ENCODE data around the gene PCDHB16. TPM values are rescaled to one million over a fixed set of nuclear protein-coding genes. Genes with fewer than 3 reads are reported as not detected.
A peak's percentile ranks its signal among the peaks of the same experiment; 100 is the strongest.
"Not testable (repeated sequence)": the region's sequence is repeated elsewhere in the genome, so short reads cannot be mapped to it uniquely, and the experiment has no call there.

The PCDHB16 gene
- total RNA-seq, 2 donors from 2014 or later: 9.7 to 14.8 TPM

DNA sequence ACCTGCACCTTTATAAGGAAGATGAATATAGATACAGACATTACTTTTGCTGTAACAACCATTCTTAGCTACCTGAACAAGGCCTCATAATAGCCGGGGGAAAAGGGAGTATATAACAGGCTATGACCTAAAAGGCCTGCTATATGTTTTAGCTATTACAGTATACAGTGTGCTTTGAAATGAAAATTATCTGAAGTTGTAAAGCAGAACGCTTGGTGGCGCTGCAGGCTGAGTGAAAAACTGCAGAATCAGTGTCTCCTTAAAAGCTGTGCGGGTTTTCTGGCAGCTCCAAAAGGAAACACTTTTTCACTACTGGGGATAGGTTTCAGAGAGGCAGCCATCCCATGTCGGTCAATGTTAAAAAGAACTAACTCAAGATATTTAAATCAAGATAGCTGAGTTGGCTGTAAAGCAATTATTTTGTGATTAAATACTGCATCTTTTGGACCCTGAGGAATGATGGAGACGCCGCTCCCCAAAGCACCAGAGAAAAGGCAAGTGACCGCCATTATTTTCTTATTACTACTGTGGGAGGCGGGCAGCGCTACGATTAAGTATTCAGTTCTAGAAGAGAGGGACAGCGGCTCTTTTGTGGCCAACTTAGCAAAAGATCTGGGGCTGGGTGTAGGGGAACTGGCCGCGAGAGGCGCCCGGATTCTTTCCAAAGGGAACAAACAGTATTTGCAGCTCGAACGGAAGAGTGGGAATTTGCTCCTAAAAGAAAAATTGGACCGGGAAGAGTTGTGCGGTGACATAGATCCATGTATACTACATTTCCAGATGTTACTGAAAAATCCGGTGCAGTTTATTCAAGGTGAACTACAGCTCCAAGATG is 26.4 kb upstream of the PCDHB16 start:
- H3K27me3 ChIP-seq (ENCODE audit: control insufficient read depth, insufficient read depth, low read length, poor library complexity, severe bottlenecking): no peaks in the 10 kb centered on the region
- Mint-ChIP-seq H3K36me3 (ENCODE audit: low read depth) (peaks cover 30% of the 10 kb centered on the region), H3K4me3 (peak overlapping the region; percentile 61), H3K9me3 (peaks cover 32% of the 10 kb centered on the region), H3K27ac (peak overlapping the region; percentile 30), H3K4me1 (no peaks in the 10 kb centered on the region), H3K27me3 (ENCODE audit: insufficient read depth) (peaks cover 3% of the 10 kb centered on the region)
- H3K4me3 ChIP-seq (ENCODE audit: low read length): no peak overlapping the region
- peaks cover 3% of the 10 kb centered on the region for H3K9me3 ChIP-seq (ENCODE audit: control insufficient read depth, low read length)
- peak; percentile 70 for DNase-seq
- no peaks in the 10 kb centered on the region for H3K36me3 ChIP-seq (ENCODE audit: control insufficient read depth, insufficient read depth, low read length)
- H3K9ac ChIP-seq (ENCODE audit: extremely low read depth, low read length, poor library complexity, severe bottlenecking): no peak overlapping the region
- TF ChIP-seq, protein P1, sequence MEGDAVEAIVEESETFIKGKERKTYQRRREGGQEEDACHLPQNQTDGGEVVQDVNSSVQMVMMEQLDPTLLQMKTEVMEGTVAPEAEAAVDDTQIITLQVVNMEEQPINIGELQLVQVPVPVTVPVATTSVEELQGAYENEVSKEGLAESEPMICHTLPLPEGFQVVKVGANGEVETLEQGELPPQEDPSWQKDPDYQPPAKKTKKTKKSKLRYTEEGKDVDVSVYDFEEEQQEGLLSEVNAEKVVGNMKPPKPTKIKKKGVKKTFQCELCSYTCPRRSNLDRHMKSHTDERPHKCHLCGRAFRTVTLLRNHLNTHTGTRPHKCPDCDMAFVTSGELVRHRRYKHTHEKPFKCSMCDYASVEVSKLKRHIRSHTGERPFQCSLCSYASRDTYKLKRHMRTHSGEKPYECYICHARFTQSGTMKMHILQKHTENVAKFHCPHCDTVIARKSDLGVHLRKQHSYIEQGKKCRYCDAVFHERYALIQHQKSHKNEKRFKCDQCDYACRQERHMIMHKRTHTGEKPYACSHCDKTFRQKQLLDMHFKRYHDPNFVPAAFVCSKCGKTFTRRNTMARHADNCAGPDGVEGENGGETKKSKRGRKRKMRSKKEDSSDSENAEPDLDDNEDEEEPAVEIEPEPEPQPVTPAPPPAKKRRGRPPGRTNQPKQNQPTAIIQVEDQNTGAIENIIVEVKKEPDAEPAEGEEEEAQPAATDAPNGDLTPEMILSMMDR (conservative IDR thresholded peaks at IDR 0.05): peak; percentile 76
- 84 to 90% methylated on average over 20 to 21 of the region's 21 CpGs for WGBS, 2 experiments (ENCODE audit: insufficient coverage in 1 of 2, insufficient read length in 1 of 2)
- H3K27ac ChIP-seq (ENCODE audit: low read depth, low read length): no peak overlapping the region
- H3K4me1 ChIP-seq (ENCODE audit: control insufficient read depth, insufficient read depth, low read length): no peaks in the 10 kb centered on the region

DNA sequence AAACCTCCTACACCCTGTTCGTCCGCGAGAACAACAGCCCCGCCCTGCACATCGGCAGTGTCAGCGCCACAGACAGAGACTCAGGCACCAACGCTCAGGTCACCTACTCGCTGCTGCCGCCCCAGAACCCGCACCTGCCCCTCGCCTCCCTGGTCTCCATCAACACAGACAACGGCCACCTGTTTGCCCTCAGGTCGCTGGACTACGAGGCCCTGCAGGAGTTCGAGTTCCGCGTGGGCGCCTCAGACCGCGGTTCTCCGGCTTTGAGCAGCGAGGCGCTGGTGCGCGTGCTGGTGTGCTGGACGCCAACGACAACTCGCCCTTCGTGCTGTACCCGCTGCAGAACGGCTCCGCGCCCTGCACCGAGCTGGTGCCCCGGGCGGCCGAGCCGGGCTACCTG is 24.8 kb upstream of the PCDHB16 start:
- H3K4me3 Mint-ChIP-seq; H3K36me3 ChIP-seq (ENCODE audit: control insufficient read depth, insufficient read depth, low read length); DNase-seq; H3K4me3 ChIP-seq (ENCODE audit: low read length); H3K4me1 ChIP-seq (ENCODE audit: control insufficient read depth, insufficient read depth, low read length); H3K9me3 ChIP-seq (ENCODE audit: control insufficient read depth, low read length); H3K4me1 Mint-ChIP-seq; H3K27ac ChIP-seq (ENCODE audit: low read depth, low read length); H3K27ac Mint-ChIP-seq; H3K27me3 ChIP-seq (ENCODE audit: control insufficient read depth, insufficient read depth, low read length, poor library complexity, severe bottlenecking); H3K9ac ChIP-seq (ENCODE audit: extremely low read depth, low read length, poor library complexity, severe bottlenecking); H3K27me3 Mint-ChIP-seq (ENCODE audit: insufficient read depth): not testable (repeated sequence)
- WGBS, 2 experiments (ENCODE audit: insufficient coverage in 1 of 2, insufficient read length in 1 of 2): 60 to 96% methylated on average over 1 to 29 of the region's 38 CpGs
- Mint-ChIP-seq H3K36me3 (ENCODE audit: low read depth) (peaks cover 19% of the 10 kb centered on the region), H3K9me3 (peaks cover 21% of the 10 kb centered on the region)

DNA sequence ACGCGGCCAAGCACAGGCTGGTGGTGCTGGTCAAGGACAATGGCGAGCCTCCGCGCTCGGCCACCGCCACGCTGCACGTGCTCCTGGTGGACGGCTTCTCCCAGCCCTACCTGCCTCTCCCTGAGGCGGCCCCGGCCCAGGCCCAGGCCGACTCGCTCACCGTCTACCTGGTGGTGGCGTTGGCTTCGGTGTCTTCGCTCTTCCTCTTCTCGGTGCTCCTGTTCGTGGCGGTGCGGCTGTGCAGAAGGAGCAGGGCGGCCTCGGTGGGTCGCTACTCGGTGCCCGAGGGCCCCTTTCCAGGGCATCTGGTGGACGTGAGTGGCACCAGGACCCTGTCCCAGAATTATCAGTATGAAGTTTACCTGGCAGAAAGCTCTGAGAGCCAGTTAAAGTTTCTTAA is 24.3 kb upstream of the PCDHB16 start:
- not testable (repeated sequence) for H3K27ac ChIP-seq (ENCODE audit: low read depth, low read length); H3K36me3 ChIP-seq (ENCODE audit: control insufficient read depth, insufficient read depth, low read length); H3K27ac Mint-ChIP-seq; H3K4me1 ChIP-seq (ENCODE audit: control insufficient read depth, insufficient read depth, low read length); H3K27me3 ChIP-seq (ENCODE audit: control insufficient read depth, insufficient read depth, low read length, poor library complexity, severe bottlenecking); H3K4me3 Mint-ChIP-seq; H3K27me3 Mint-ChIP-seq (ENCODE audit: insufficient read depth); H3K4me1 Mint-ChIP-seq; H3K9me3 ChIP-seq (ENCODE audit: control insufficient read depth, low read length); H3K4me3 ChIP-seq (ENCODE audit: low read length); H3K9ac ChIP-seq (ENCODE audit: extremely low read depth, low read length, poor library complexity, severe bottlenecking); DNase-seq
- 91 to 95% methylated on average over 7 to 22 of the region's 28 CpGs for WGBS, 2 experiments (ENCODE audit: insufficient coverage in 1 of 2, insufficient read length in 1 of 2)
- H3K36me3 Mint-ChIP-seq (ENCODE audit: low read depth): peaks cover 17% of the 10 kb centered on the region
- peaks cover 20% of the 10 kb centered on the region for H3K9me3 Mint-ChIP-seq

DNA sequence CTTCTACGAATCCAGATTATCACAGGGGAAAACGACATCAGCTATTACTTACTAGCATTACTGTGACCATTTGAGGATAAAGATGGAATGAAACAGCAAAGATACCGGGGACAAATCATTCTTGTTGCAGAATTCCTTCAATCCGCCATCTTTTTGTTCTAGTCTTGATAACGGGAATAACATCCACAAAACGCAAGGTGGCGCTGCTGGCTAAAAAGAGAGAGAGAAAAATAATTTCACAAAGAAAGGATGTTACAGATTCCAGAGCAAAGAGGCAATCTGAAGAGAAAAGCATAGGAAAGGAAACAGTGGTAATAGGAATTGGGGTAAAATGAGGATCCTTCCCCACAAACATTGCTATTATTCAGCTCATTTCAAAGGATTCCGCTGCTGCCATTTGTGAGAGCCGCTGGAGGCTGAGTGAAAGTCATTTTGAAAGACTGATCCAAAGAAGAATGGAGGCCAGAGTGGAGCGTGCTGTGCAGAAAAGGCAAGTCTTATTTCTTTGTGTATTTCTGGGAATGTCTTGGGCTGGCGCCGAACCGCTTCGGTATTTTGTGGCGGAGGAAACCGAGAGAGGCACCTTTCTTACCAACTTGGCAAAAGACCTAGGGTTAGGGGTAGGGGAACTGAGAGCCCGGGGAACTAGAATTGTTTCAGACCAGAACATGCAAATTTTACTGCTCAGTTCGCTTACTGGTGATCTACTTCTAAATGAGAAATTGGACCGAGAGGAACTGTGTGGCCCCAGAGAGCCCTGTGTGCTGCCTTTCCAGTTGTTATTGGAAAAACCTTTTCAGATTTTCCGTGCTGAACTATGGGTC is 9.6 kb upstream of the PCDHB16 start, which contains the start of gene PCDHB7:
TSS of gene PCDHB7 (plus strand) at position 264 of the 824 bp plus-strand sequence. CDS start at position 456, 192 bp downstream.
- H3K4me1 ChIP-seq (ENCODE audit: control insufficient read depth, insufficient read depth, low read length): no peaks in the 10 kb centered on the region
- no peak within 1 kb of the TSS for H3K4me3 Mint-ChIP-seq
- TF ChIP-seq, protein P1 (conservative IDR thresholded peaks at IDR 0.05): peak; percentile 89
- H3K9ac ChIP-seq (ENCODE audit: extremely low read depth, low read length, poor library complexity, severe bottlenecking): no peak within 1 kb of the TSS
- H3K4me1 Mint-ChIP-seq: no peaks in the 10 kb centered on the region
- H3K9me3 ChIP-seq (ENCODE audit: control insufficient read depth, low read length): peaks cover 9% of the 10 kb centered on the region
- no peak within 1 kb of the TSS for H3K4me3 ChIP-seq (ENCODE audit: low read length)
- 75 to 81% methylated on average over 17 to 20 of the region's 20 CpGs for WGBS, 2 experiments (ENCODE audit: insufficient coverage in 1 of 2, insufficient read length in 1 of 2)
- H3K36me3 Mint-ChIP-seq (ENCODE audit: low read depth): no peaks in the 10 kb centered on the region
- peak; percentile 82 for DNase-seq
- H3K36me3 ChIP-seq (ENCODE audit: control insufficient read depth, insufficient read depth, low read length): no peaks in the 10 kb centered on the region
- peaks cover 22% of the 10 kb centered on the region for H3K9me3 Mint-ChIP-seq
- no peak within 1 kb of the TSS for H3K27ac ChIP-seq (ENCODE audit: low read depth, low read length)
- H3K27me3 Mint-ChIP-seq (ENCODE audit: insufficient read depth): no peaks in the 10 kb centered on the region
- H3K27ac Mint-ChIP-seq: no peak within 1 kb of the TSS
- no peaks in the 10 kb centered on the region for H3K27me3 ChIP-seq (ENCODE audit: control insufficient read depth, insufficient read depth, low read length, poor library complexity, severe bottlenecking)

DNA sequence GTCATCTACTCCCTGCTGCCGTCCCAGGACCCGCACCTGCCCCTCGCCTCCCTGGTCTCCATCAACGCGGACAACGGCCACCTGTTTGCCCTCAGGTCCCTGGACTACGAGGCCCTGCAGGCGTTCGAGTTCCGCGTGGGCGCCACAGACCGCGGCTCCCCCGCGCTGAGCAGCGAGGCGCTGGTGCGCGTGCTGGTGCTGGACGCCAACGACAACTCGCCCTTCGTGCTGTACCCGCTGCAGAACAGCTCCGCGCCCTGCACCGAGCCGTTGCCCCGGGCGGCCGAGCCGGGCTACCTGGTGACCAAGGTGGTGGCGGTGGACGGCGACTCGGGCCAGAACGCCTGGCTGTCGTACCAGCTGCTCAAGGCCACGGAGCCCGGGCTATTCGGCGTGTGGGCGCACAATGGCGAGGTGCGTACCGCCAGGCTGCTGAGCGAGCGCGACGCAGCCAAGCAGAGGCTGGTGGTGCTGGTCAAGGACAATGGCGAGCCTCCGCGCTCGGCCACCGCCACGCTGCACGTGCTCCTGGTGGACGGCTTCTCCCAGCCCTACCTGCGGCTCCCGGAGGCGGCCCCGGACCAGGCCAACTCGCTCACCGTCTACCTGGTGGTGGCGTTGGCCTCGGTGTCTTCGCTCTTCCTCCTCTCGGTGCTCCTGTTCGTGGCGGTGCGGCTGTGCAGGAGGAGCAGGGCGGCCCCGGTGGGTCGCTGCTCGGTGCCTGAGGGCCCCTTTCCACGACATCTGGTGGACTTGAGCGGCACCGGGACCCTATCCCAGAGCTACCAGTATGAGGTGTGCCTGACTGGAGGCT is 7.7 kb upstream of the PCDHB16 start:
- not testable (repeated sequence) for H3K4me3 ChIP-seq (ENCODE audit: low read length); DNase-seq; H3K27me3 ChIP-seq (ENCODE audit: control insufficient read depth, insufficient read depth, low read length, poor library complexity, severe bottlenecking); H3K36me3 Mint-ChIP-seq (ENCODE audit: low read depth); H3K27me3 Mint-ChIP-seq (ENCODE audit: insufficient read depth); H3K27ac ChIP-seq (ENCODE audit: low read depth, low read length); H3K27ac Mint-ChIP-seq; H3K9ac ChIP-seq (ENCODE audit: extremely low read depth, low read length, poor library complexity, severe bottlenecking); H3K36me3 ChIP-seq (ENCODE audit: control insufficient read depth, insufficient read depth, low read length); H3K4me1 Mint-ChIP-seq; H3K4me3 Mint-ChIP-seq; H3K4me1 ChIP-seq (ENCODE audit: control insufficient read depth, insufficient read depth, low read length)
- peaks cover 22% of the 10 kb centered on the region for H3K9me3 Mint-ChIP-seq
- 93 to 96% methylated on average over 32 to 70 of the region's 79 CpGs for WGBS, 2 experiments (ENCODE audit: insufficient coverage in 1 of 2, insufficient read length in 1 of 2)
- H3K9me3 ChIP-seq (ENCODE audit: control insufficient read depth, low read length): peaks cover 13% of the 10 kb centered on the region
